Fibroblast of the aortic adventitia (primary cell): ENCODE measurements around the gene ACAP1. TPM values are rescaled to one million over a fixed set of nuclear protein-coding genes. Genes with fewer than 3 reads are reported as not detected.

Source experiments
- DNase-seq: peaks from one replicate; pipeline ENCODE4 v3.0.0-alpha.2; 2010; ENCODE audit warnings: low read depth
- H3K4me3 ChIP-seq: 2 replicates; pipeline ENCODE4 v1.5.1; 2011; ENCODE audit warnings: low read depth, mild to moderate bottlenecking, control low read depth, low read length, moderate library complexity
- CTCF ChIP-seq: IDR thresholded peaks from 2 replicates; pipeline ENCODE4 v1.5.1; 2011; ENCODE audit warnings: mild to moderate bottlenecking, low read length, control low read depth, inconsistent platforms; ENCODE audit not compliant: insufficient read depth
- total RNA-seq: library from RNA; depleted of rRNA; stranded (reverse); fragments of >200 nt; gene quantifications from 2 replicates; pipeline ENCODE4 v1.2.3, GENCODE V29; 2012; ENCODE audit warnings: low replicate concordance

ACAP1 gene
- total RNA-seq, 1 donor: 0.72 TPM

GRCh38 chr17:7306911-7307685 is 29.2 kb upstream of the ACAP1 start, which contains the start of gene EIF5A:
Gene EIF5A (plus strand): TSS chr17:7307628. CDS start chr17:7309636, 2,008 bp downstream.
- no peak for TF ChIP-seq CTCF
- H3K4me3 ChIP-seq: peak within 1 kb of the TSS; percentile 91
- DNase-seq: peak; percentile 100

DNA sequence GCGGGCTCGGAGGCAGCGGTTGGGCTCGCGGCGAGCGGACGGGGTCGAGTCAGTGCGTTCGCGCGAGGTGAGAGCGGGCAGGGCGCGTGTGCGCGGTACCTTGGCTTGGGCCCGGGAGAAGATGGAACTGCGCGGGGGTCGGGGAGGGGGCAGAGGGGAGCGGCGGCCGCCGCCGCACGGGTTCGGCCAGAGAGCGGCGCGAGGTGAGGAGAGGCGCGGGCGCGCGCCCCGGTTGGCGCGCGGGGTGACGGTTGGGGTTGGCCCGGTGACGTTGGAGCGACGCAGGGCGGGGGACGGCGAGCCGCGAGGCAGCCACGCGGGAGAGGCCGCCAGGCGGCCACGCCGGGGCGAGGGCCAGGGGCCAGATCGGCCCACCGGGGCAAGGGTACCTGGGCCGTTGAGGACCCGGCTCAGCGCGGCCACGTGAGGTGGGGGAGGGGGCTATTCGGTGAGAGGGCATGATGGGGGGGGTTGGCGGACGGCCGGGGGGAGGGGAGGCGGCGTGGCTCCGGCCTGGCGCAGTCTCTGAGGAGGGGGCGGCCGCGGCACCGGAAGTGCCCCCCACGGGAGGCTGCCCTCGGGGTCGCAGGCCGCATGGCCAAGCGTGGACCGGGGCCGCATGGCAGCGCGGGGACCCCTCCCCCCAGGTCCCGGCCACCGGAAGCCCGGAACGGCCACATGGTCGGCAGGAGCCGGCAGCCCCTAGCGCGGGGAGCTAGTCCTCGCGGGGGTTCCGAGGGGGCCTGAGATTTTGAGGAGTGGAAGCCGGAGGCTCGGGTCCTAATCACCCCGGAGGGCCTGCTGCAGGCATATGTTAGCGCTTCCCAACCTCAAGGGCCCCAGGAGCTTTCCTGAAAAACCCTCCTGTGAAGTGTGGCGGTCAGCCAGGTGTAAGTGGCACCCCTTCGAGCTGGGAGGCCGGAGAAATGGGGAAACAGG is 28.4 kb upstream of the ACAP1 start:
- peak; percentile 34 for DNase-seq
- peak overlapping the region; percentile 91 for H3K4me3 ChIP-seq
- TF ChIP-seq CTCF: no peak

DNA sequence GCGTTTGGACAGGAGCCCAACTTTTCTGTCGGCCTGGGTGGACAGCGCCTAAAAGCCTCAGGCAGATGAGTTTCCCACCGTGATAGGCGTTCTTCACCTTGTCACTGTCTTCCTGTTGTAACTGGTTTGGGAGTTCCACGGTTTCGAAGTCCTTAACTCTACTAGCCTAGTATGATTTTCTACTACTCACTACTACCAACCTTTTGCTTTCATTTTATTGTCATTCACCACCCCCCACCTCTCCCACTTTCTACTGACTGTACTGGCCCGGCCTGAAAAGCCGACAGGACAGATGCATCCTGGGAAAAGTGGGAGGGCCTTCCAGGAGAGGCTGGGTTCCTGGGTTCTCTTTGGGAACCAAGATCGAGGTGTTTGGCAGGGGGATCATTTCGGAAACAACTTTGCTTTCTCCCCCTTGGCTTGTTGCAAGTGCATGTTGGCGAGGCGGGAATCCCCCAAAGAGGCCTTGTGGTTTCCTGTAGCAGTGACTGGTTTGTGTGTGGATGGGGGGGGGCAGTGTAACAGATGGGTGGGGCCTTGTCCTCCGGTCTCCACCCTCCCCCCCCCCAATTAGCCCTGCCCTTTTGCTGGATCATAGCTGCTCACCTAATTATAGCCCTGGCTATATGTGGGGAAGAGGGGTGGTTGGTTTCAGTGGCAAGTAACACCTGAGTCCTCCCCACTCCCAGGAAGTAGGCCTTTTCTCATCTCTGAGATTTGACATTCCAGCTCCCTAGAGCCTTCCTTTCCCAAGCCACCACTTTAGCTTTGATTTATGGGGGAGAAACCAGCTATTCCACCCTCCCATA is 27.5 kb upstream of the ACAP1 start:
- no peak for TF ChIP-seq CTCF
- H3K4me3 ChIP-seq: peak overlapping the region; percentile 91
- peak; percentile 84 for DNase-seq

DNA sequence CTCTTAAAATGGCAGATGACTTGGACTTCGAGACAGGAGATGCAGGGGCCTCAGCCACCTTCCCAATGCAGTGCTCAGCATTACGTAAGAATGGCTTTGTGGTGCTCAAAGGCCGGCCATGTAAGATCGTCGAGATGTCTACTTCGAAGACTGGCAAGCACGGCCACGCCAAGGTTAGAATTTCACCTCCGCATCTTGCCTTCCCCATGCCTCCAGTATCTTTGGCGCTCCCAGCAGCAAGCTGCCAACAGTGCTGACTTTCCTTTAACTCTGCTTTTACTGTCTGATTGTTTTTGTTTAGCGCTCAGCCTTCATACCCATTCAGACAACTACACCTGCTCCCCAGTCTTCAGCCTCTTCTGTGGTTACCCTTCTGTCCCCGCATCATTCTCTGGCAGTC is 26.7 kb upstream of the ACAP1 start:
- no peak for DNase-seq
- TF ChIP-seq CTCF: no peak

DNA sequence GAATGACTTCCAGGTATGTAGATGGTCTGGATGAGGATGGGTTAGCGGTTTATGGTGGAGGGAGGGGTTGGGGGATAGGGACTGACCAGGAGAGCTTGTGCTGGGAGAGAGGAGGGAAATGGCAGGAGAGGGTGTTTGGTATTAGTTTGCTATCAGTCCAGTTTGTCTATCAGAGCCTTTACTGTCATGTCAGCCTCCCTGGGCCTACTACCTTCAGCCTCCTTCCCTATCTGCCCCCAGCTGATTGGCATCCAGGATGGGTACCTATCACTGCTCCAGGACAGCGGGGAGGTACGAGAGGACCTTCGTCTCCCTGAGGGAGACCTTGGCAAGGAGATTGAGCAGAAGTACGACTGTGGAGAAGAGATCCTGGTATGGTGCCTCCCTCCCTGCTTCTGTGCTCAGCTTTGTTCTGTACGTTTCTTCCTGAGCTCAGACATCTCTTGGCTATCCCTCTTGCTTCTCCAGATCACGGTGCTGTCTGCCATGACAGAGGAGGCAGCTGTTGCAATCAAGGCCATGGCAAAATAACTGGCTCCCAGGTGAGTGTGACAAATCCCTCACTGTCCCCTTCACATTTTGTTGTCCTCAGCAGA is 25.1 kb upstream of the ACAP1 start:
- H3K4me3 ChIP-seq: no peak overlapping the region
- TF ChIP-seq CTCF: no peak

More for the DNA sequence above, 26.7 kb upstream of the ACAP1 start:
- H3K4me3 ChIP-seq: peak overlapping the region; percentile 91

More for the DNA sequence above, 25.1 kb upstream of the ACAP1 start:
- no peak for DNase-seq
